PC-3 (cell line): Measurements from ENCODE around the gene ARHGAP23. TPM values are rescaled to one million over a fixed set of nuclear protein-coding genes. Genes with fewer than 3 reads are reported as not detected.
"Not testable (repeated sequence)": the region's sequence is repeated elsewhere in the genome, so short reads cannot be mapped to it uniquely, and the experiment has no call there.

ENCODE experiments used
- ATAC-seq: fragments of 200-7000 bp; cut with Tn5 transposase; 2 replicates; pipeline ENCODE4 v1.9.1; 2020; ENCODE audit warnings: mild to moderate bottlenecking, moderate library complexity
- BruUV-seq: library from RNA; stranded (reverse); fragments of 400-500 nt; replicated peaks from 2 replicates; lab custom pipeline; 2021; lab: Mats Ljungman, UMichigan
- CTCF ChIA-PET: fragments of 300-600 bp; sonication (Branson Sonifier 250); formaldehyde crosslinking; loops from one replicate; lab custom pipeline; 2022; ENCODE audit warnings: antibody characterized with exemption; lab: Charles Lee
- POLR2A ChIA-PET: fragments of 300-600 bp; sonication (Branson Sonifier 250); formaldehyde crosslinking; loops from one replicate; lab custom pipeline; 2022; ENCODE audit warnings: antibody characterized with exemption; ENCODE audit not compliant: unreplicated experiment; lab: Charles Lee
- DNase-seq: peaks from one replicate; pipeline ENCODE4 v3.0.0-alpha.2; 2015
- H2AFZ ChIP-seq: fragments of 300-600 bp; sonication (generic); 2 replicates; pipeline ENCODE4 v1.6.0; 2016; ENCODE audit warnings: antibody characterized with exemption, low read length
- H3F3A ChIP-seq: fragments of 300-600 bp; sonication (generic); one replicate; pipeline ENCODE4 v1.6.0; 2017; ENCODE audit warnings: antibody characterized with exemption, low read length, control low read depth, mild to moderate bottlenecking; ENCODE audit not compliant: unreplicated experiment
- H3K27ac ChIP-seq: fragments of 300-600 bp; sonication (generic); 2 replicates; pipeline ENCODE4 v1.5.1; 2016; ENCODE audit warnings: mild to moderate bottlenecking, low read length
- H3K27me3 ChIP-seq: fragments of 300-600 bp; sonication (generic); 2 replicates; pipeline ENCODE4 v1.6.1; 2016; ENCODE audit warnings: low read length, mixed read lengths
- H3K36me3 ChIP-seq: fragments of 300-600 bp; sonication (generic); 2 replicates; pipeline ENCODE4 v1.6.1; 2016; ENCODE audit warnings: low read depth, mixed run types, low read length, mixed read lengths
- H3K4me1 ChIP-seq: fragments of 300-600 bp; sonication (generic); 2 replicates; pipeline ENCODE4 v1.5.1; 2016; ENCODE audit warnings: low read length; ENCODE audit not compliant: insufficient read depth
- H3K4me2 ChIP-seq: fragments of 300-600 bp; sonication (generic); 2 replicates; pipeline ENCODE4 v1.6.0; 2016; ENCODE audit warnings: low read length
- H3K4me3 ChIP-seq: fragments of 300-600 bp; sonication (generic); 2 replicates; pipeline ENCODE4 v1.5.1; 2016; ENCODE audit warnings: mild to moderate bottlenecking, low read length, mixed read lengths
- H3K79me2 ChIP-seq: fragments of 300-600 bp; sonication (generic); 2 replicates; pipeline ENCODE4 v1.6.1; 2017; ENCODE audit warnings: low read length, mixed read lengths
- H3K9ac ChIP-seq: fragments of 300-600 bp; sonication (generic); 2 replicates; pipeline ENCODE4 v1.6.0; 2016; ENCODE audit warnings: mild to moderate bottlenecking, low read length
- H3K9me2 ChIP-seq: fragments of 300-600 bp; sonication (generic); replicated peaks from 2 replicates; pipeline ENCODE4 v1.6.1; 2016; ENCODE audit warnings: mixed run types, low read length, mixed read lengths
- H3K9me3 ChIP-seq: fragments of 300-600 bp; sonication (generic); 2 replicates; pipeline ENCODE4 v1.6.1; 2016; ENCODE audit warnings: low read length, mixed read lengths
- H4K20me1 ChIP-seq: fragments of 300-600 bp; sonication (generic); 2 replicates; pipeline ENCODE4 v1.6.1; 2016; ENCODE audit warnings: low read length, mixed read lengths
- CTCF ChIP-seq: fragments of 300-600 bp; sonication (generic); conservative IDR thresholded peaks from 2 replicates; pipeline ENCODE4 v1.5.1; 2017; ENCODE audit warnings: antibody characterized with exemption, low read depth, mild to moderate bottlenecking, low read length
- intact Hi-C: fragments of 100-400 bp; cut with micrococcal nuclease; formaldehyde crosslinking; loops from 2 replicates; pipeline ENCODE4 v1.9.0; 2023
- total RNA-seq: library from RNA; depleted of rRNA; stranded (reverse); fragments of >200 nt; gene quantifications from 2 replicates; pipeline ENCODE4 v1.2.3, GENCODE V29; 2014

Gene ARHGAP23
- total RNA-seq, 1 experiment from 2014 or later = 9.0 TPM

GRCh38 chr17:38485681-38486298 is 57.5 kb downstream of the ARHGAP23 start:
- H3K27ac ChIP-seq, CTCF ChIA-PET, H3K36me3 ChIP-seq, H3K9me3 ChIP-seq, POLR2A ChIA-PET, H2AFZ ChIP-seq, H3K79me2 ChIP-seq, ATAC-seq, H3K9me2 ChIP-seq, H3K4me1 ChIP-seq, H3F3A ChIP-seq, BruUV-seq, H3K4me2 ChIP-seq, H3K27me3 ChIP-seq, H4K20me1 ChIP-seq, DNase-seq, H3K9ac ChIP-seq, H3K4me3 ChIP-seq: not testable (repeated sequence)
- intact Hi-C loops = loop anchor here (2.0 kb wide), 2 partner anchors 41 to 63 kb away; no protein-coding TSS in a partner anchor

GRCh38 chr17:38489774-38490173 is 61.5 kb downstream of the ARHGAP23 start:
- H3F3A ChIP-seq, H3K79me2 ChIP-seq, H3K4me3 ChIP-seq, ATAC-seq, H2AFZ ChIP-seq, H4K20me1 ChIP-seq, H3K9me3 ChIP-seq, H3K36me3 ChIP-seq, intact Hi-C loops, BruUV-seq, CTCF ChIA-PET, POLR2A ChIA-PET, H3K4me1 ChIP-seq, H3K27ac ChIP-seq, H3K9me2 ChIP-seq, DNase-seq, H3K4me2 ChIP-seq, H3K27me3 ChIP-seq, H3K9ac ChIP-seq: not testable (repeated sequence)

- H3K36me3 ChIP-seq, CTCF ChIA-PET, H3K27me3 ChIP-seq, H3F3A ChIP-seq, DNase-seq, ATAC-seq, POLR2A ChIA-PET, H3K4me1 ChIP-seq, H2AFZ ChIP-seq, H3K79me2 ChIP-seq, H3K9me2 ChIP-seq, BruUV-seq, H3K27ac ChIP-seq, H3K9me3 ChIP-seq, H3K4me2 ChIP-seq, H3K9ac ChIP-seq, H3K4me3 ChIP-seq, H4K20me1 ChIP-seq: not testable (repeated sequence)
- intact Hi-C loops = loop anchor here (1.0 to 2.0 kb wide), 3 partner anchors 69 to 176 kb away; no protein-coding TSS in a partner anchor
These were observed 63.2 kb downstream of the ARHGAP23 start for GRCh38 chr17:38491346-38492066.

GRCh38 chr17:38492067-38493040 is 64.1 kb downstream of the ARHGAP23 start:
- H3K36me3 ChIP-seq, H3K9me3 ChIP-seq, H4K20me1 ChIP-seq, H3K9ac ChIP-seq, H3K27me3 ChIP-seq, H3K4me3 ChIP-seq, BruUV-seq, H3K9me2 ChIP-seq, H2AFZ ChIP-seq, H3K4me1 ChIP-seq, H3K79me2 ChIP-seq, CTCF ChIA-PET, H3F3A ChIP-seq, H3K4me2 ChIP-seq, H3K27ac ChIP-seq, ATAC-seq: not testable (repeated sequence)
- TF ChIP-seq CTCF = peak; percentile 61
- POLR2A ChIA-PET = interaction anchor here (0.6 kb wide), 1 partner anchor 92 kb away, joined by 4 read pairs; no protein-coding TSS in a partner anchor
- intact Hi-C loops = loop anchor here (1.0 to 2.0 kb wide), 3 partner anchors 70 to 175 kb away; no protein-coding TSS in a partner anchor
- peak; percentile 78 for DNase-seq

GRCh38 chr17:38494152-38494551 is 65.9 kb downstream of the ARHGAP23 start:
- DNase-seq, H3F3A ChIP-seq, H3K27me3 ChIP-seq, H3K9ac ChIP-seq, BruUV-seq, H3K4me3 ChIP-seq, H3K79me2 ChIP-seq, ATAC-seq, H3K36me3 ChIP-seq, H3K4me2 ChIP-seq, POLR2A ChIA-PET, H3K4me1 ChIP-seq, H2AFZ ChIP-seq, H4K20me1 ChIP-seq, CTCF ChIA-PET, H3K9me2 ChIP-seq, H3K9me3 ChIP-seq, H3K27ac ChIP-seq, intact Hi-C loops: not testable (repeated sequence)
